Activated effector memory CD4-positive, alpha-beta T cell treated with Interleukin-2 at 50 U/mL for 16 hours (primary cell): ENCODE data around the gene F8.
A peak's percentile ranks its signal among the peaks of the same experiment; 100 is the strongest.
"Not testable (repeated sequence)": the region's sequence is repeated elsewhere in the genome, so short reads cannot be mapped to it uniquely, and the experiment has no call there.

ENCODE experiments used
- DNase-seq: peaks from one replicate; pipeline ENCODE4 v3.0.0-alpha.2; 2020

Gene F8

GRCh38 chrX:154980330-154981115 is 42.0 kb downstream of the F8 start:
- peak; percentile 63 for DNase-seq

GRCh38 chrX:154979629-154980028 is 42.9 kb downstream of the F8 start:
- no peak for DNase-seq

- no peak for DNase-seq
Observed at GRCh38 chrX:154968353-154968752, 54.2 kb downstream of the F8 start.

GRCh38 chrX:154967603-154968002 is 54.9 kb downstream of the F8 start:
- DNase-seq = no peak

- no peak for DNase-seq
Observed at GRCh38 chrX:154961947-154962346, 60.6 kb downstream of the F8 start.

- DNase-seq = not testable (repeated sequence)
Observed at GRCh38 chrX:154955799-154956198, 66.7 kb downstream of the F8 start.

- not testable (repeated sequence) for DNase-seq
Observed at GRCh38 chrX:154939265-154939664, 83.3 kb downstream of the F8 start.

GRCh38 chrX:154924771-154925170 is 97.8 kb downstream of the F8 start:
- DNase-seq = not testable (repeated sequence)

GRCh38 chrX:154918060-154918483 is 104.5 kb downstream of the F8 start:
- DNase-seq = peak; percentile 0

- no peak for DNase-seq
Observed at GRCh38 chrX:154914052-154914451, 108.5 kb downstream of the F8 start.

- DNase-seq = not testable (repeated sequence)
Observed at GRCh38 chrX:154910528-154910927, 112.0 kb downstream of the F8 start.

GRCh38 chrX:154910048-154910447 is 112.5 kb downstream of the F8 start:
- not testable (repeated sequence) for DNase-seq

GRCh38 chrX:154908821-154909220 is 113.7 kb downstream of the F8 start:
- DNase-seq = no peak

GRCh38 chrX:154902408-154902807 is 120.1 kb downstream of the F8 start:
- no peak for DNase-seq

- no peak for DNase-seq
Observed at GRCh38 chrX:154900323-154900722, 122.2 kb downstream of the F8 start.

GRCh38 chrX:154892296-154892695 is 130.2 kb downstream of the F8 start:
- no peak for DNase-seq

- no peak for DNase-seq
Observed at GRCh38 chrX:154890990-154891639, 131.4 kb downstream of the F8 start.

- not testable (repeated sequence) for DNase-seq
Observed at GRCh38 chrX:154886789-154887221, 135.7 kb downstream of the F8 start.

- peak; percentile 32 for DNase-seq
Observed at GRCh38 chrX:154886069-154886788, 136.3 kb downstream of the F8 start, which contains the start of gene F8A1. TSS of gene F8A1 (plus strand) at chrX:154886355. CDS start at chrX:154886375, 20 bp downstream.

GRCh38 chrX:154885549-154885948 is 137.0 kb downstream of the F8 start:
- not testable (repeated sequence) for DNase-seq

- DNase-seq = not testable (repeated sequence)
Observed at GRCh38 chrX:154885057-154885456, 137.5 kb downstream of the F8 start.

- DNase-seq = not testable (repeated sequence)
Observed at GRCh38 chrX:154884069-154884468, 138.5 kb downstream of the F8 start.

GRCh38 chrX:154873329-154873728 is 149.2 kb downstream of the F8 start:
- no peak for DNase-seq
